Measurements from ENCODE around the gene RGS18.
"Not testable (repeated sequence)": the region's sequence is repeated elsewhere in the genome, so short reads cannot be mapped to it uniquely, and the experiment has no call there.

The RGS18 gene

DNA sequence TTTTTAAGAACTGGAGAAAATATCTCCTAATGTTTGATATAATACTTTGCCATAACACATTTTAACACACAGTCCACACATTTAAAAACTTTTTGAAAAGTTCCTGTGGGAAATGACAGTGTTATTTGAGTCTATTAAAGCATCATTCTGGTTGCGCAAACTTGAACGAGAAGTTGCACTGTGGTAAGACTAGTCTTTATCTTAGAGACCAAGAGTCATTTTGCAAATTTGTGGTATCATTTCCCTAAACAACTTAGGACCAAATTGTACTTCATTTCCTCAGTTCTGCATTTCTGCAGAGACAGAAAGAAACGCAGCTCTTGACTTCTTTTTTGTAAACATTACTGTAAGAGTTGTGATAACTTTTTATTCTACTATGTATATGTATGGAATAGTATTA, at the start of gene RGS18:
Gene RGS18 (plus strand): TSS at position 282 of the 400 bp plus-strand sequence. CDS start 176 bp downstream, outside the sequence.
- Mint-ChIP-seq H3K27me3 (no peaks in the 10 kb centered on the region), H3K4me3 (no peak within 1 kb of the TSS), H3K27ac (no peak within 1 kb of the TSS), H3K9me3 (peaks cover 7% of the 10 kb centered on the region), H3K36me3 (no peaks in the 10 kb centered on the region), H3K4me1 (no peaks in the 10 kb centered on the region)
- ATAC-seq (ENCODE audit: low read depth) (no peak), DNase-seq (ENCODE audit: low spot score in 2 of 2) (no peak)

GRCh38 chr1:192109576-192109975, 48.7 kb upstream of the RGS18 start:
- no peaks in the 10 kb centered on the region for H3K4me1 Mint-ChIP-seq
- no peak for ATAC-seq (ENCODE audit: low read depth)
- no peak overlapping the region for H3K27ac Mint-ChIP-seq
- H3K4me3 Mint-ChIP-seq: no peak overlapping the region
- no peak for DNase-seq (ENCODE audit: low spot score in 2 of 2)
- H3K36me3 Mint-ChIP-seq: no peaks in the 10 kb centered on the region
- H3K9me3 Mint-ChIP-seq: peaks cover 7% of the 10 kb centered on the region
- no peaks in the 10 kb centered on the region for H3K27me3 Mint-ChIP-seq

GRCh38 chr1:192115000-192115399, 43.3 kb upstream of the RGS18 start:
- H3K27ac Mint-ChIP-seq: no peak overlapping the region
- no peak overlapping the region for H3K4me3 Mint-ChIP-seq
- no peaks in the 10 kb centered on the region for H3K4me1 Mint-ChIP-seq
- ATAC-seq (ENCODE audit: low read depth) (no peak), DNase-seq (ENCODE audit: low spot score in 2 of 2) (no peak)
- H3K27me3 Mint-ChIP-seq: no peaks in the 10 kb centered on the region
- no peaks in the 10 kb centered on the region for H3K36me3 Mint-ChIP-seq
- H3K9me3 Mint-ChIP-seq: peaks cover 12% of the 10 kb centered on the region

- H3K27ac Mint-ChIP-seq: no peak overlapping the region
- no peaks in the 10 kb centered on the region for H3K4me1 Mint-ChIP-seq
- no peak for DNase-seq (ENCODE audit: low spot score in 2 of 2)
- no peaks in the 10 kb centered on the region for H3K36me3 Mint-ChIP-seq
- no peaks in the 10 kb centered on the region for H3K27me3 Mint-ChIP-seq
- H3K4me3 Mint-ChIP-seq: no peak overlapping the region
- peaks cover 8% of the 10 kb centered on the region for H3K9me3 Mint-ChIP-seq
- ATAC-seq (ENCODE audit: low read depth): no peak
Observed at GRCh38 chr1:192118881-192119405, 39.3 kb upstream of the RGS18 start.

DNA sequence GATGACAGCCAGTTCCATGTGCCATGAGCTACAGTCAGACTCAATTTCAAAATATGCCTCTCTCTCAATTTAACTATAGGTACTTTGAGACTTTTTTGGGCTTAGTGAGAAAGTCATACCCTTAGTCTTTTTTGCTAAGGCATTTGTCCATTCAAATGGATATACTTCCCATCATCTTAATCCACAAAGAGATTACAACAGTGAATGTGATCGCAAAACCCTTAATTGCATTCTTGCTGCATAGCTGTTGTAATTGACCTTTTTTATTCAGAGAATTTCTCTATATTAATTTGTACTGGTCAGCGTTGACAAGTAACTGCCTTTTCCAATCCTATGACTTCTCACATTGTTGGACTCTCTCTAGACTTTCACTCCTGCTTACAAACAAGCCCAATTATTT, 38.6 kb upstream of the RGS18 start:
- Mint-ChIP-seq H3K4me3 (no peak overlapping the region), H3K9me3 (peaks cover 5% of the 10 kb centered on the region), H3K27me3 (no peaks in the 10 kb centered on the region), H3K4me1 (no peaks in the 10 kb centered on the region), H3K27ac (no peak overlapping the region), H3K36me3 (no peaks in the 10 kb centered on the region)
- DNase-seq (ENCODE audit: low spot score in 2 of 2) (no peak), ATAC-seq (ENCODE audit: low read depth) (no peak)

DNA sequence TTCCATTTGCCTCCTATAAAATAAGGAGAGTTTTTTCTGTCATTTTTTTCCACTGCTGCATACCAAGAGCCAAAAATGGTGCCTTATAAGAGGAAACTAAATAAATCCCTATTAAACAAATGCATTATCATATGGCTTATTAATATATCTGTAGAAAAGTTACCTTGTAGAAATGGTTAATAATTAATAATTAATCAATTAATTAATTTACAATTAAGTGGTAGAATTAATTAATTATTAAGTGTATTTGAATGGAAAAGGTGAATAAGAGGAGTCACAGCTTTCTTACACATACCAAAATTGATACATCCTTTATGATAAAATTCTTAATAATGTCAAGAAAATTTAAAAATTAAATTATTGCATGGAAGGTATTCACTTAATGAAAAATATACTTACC, 35.6 kb upstream of the RGS18 start:
- ATAC-seq (ENCODE audit: low read depth): no peak
- no peak for DNase-seq (ENCODE audit: low spot score in 2 of 2)
- Mint-ChIP-seq H3K27ac (no peak overlapping the region), H3K4me1 (no peaks in the 10 kb centered on the region), H3K9me3 (no peaks in the 10 kb centered on the region), H3K4me3 (no peak overlapping the region), H3K27me3 (no peaks in the 10 kb centered on the region), H3K36me3 (no peaks in the 10 kb centered on the region)

DNA sequence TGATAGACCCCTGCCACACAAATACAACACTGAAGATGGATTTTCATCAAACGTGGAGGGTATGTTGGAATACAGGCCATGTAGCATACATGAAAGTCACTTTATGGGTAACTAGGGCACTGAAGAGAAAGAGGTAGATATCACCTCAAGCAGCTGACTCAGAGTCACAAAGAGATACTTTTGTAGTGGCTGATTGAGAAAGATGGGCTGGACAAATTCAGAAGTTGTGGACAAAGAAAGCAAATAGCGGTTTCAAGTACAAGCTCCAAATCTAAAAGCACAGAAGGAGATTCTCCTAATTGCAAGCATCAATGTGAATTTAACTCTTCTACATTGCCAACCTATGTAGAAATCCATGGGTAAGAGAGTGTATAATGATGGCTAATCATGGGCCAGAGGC, 35.0 kb upstream of the RGS18 start:
- Mint-ChIP-seq H3K27ac (no peak overlapping the region), H3K9me3 (no peaks in the 10 kb centered on the region), H3K4me3 (no peak overlapping the region), H3K36me3 (no peaks in the 10 kb centered on the region), H3K4me1 (no peaks in the 10 kb centered on the region), H3K27me3 (no peaks in the 10 kb centered on the region)
- DNase-seq (ENCODE audit: low spot score in 2 of 2): no peak
- ATAC-seq (ENCODE audit: low read depth): no peak

- Mint-ChIP-seq H3K27ac (no peak overlapping the region), H3K4me1 (no peaks in the 10 kb centered on the region)
Observed at GRCh38 chr1:192126030-192126619, 32.1 kb upstream of the RGS18 start.

GRCh38 chr1:192130175-192130574, 28.1 kb upstream of the RGS18 start:
- Mint-ChIP-seq H3K27ac (no peak overlapping the region), H3K4me1 (no peaks in the 10 kb centered on the region), H3K27me3 (no peaks in the 10 kb centered on the region), H3K4me3 (no peak overlapping the region), H3K36me3 (no peaks in the 10 kb centered on the region), H3K9me3 (peaks cover 3% of the 10 kb centered on the region)
- ATAC-seq (ENCODE audit: low read depth): no peak
- DNase-seq (ENCODE audit: low spot score in 2 of 2): no peak

More at GRCh38 chr1:192126030-192126619, 32.1 kb upstream of the RGS18 start:
- Mint-ChIP-seq H3K27me3 (no peaks in the 10 kb centered on the region), H3K36me3 (no peaks in the 10 kb centered on the region), H3K4me3 (no peak overlapping the region), H3K9me3 (peaks cover 1% of the 10 kb centered on the region)
- ATAC-seq (ENCODE audit: low read depth) (no peak), DNase-seq (ENCODE audit: low spot score in 2 of 2) (no peak)

- H3K9me3 Mint-ChIP-seq; H3K36me3 Mint-ChIP-seq; H3K4me1 Mint-ChIP-seq; DNase-seq (ENCODE audit: low spot score in 2 of 2); H3K4me3 Mint-ChIP-seq; H3K27me3 Mint-ChIP-seq; H3K27ac Mint-ChIP-seq; ATAC-seq (ENCODE audit: low read depth): not testable (repeated sequence)
Observed at GRCh38 chr1:192130865-192131264, 27.4 kb upstream of the RGS18 start.

- no peak overlapping the region for H3K27ac Mint-ChIP-seq
- peaks cover 3% of the 10 kb centered on the region for H3K9me3 Mint-ChIP-seq
- no peaks in the 10 kb centered on the region for H3K4me1 Mint-ChIP-seq
- no peak overlapping the region for H3K4me3 Mint-ChIP-seq
- no peaks in the 10 kb centered on the region for H3K27me3 Mint-ChIP-seq
- ATAC-seq (ENCODE audit: low read depth) (no peak), DNase-seq (ENCODE audit: low spot score in 2 of 2) (no peak)
- no peaks in the 10 kb centered on the region for H3K36me3 Mint-ChIP-seq
Observed at GRCh38 chr1:192131914-192132313, 26.3 kb upstream of the RGS18 start.

- no peaks in the 10 kb centered on the region for H3K36me3 Mint-ChIP-seq
- H3K27me3 Mint-ChIP-seq: no peaks in the 10 kb centered on the region
- ATAC-seq (ENCODE audit: low read depth): no peak
- DNase-seq (ENCODE audit: low spot score in 2 of 2): no peak
- H3K27ac Mint-ChIP-seq: no peak overlapping the region
- H3K4me3 Mint-ChIP-seq: no peak overlapping the region
- peaks cover 3% of the 10 kb centered on the region for H3K9me3 Mint-ChIP-seq
- H3K4me1 Mint-ChIP-seq: no peaks in the 10 kb centered on the region
Observed at GRCh38 chr1:192133350-192133926, 24.8 kb upstream of the RGS18 start.

GRCh38 chr1:192140382-192140781, 17.9 kb upstream of the RGS18 start:
- Mint-ChIP-seq H3K4me3 (no peak overlapping the region), H3K36me3 (no peaks in the 10 kb centered on the region), H3K4me1 (no peaks in the 10 kb centered on the region), H3K9me3 (peaks cover 2% of the 10 kb centered on the region), H3K27me3 (no peaks in the 10 kb centered on the region), H3K27ac (no peak overlapping the region)
- ATAC-seq (ENCODE audit: low read depth) (no peak), DNase-seq (ENCODE audit: low spot score in 2 of 2) (no peak)

GRCh38 chr1:192147221-192147620, 11.0 kb upstream of the RGS18 start:
- no peak for ATAC-seq (ENCODE audit: low read depth)
- no peak for DNase-seq (ENCODE audit: low spot score in 2 of 2)
- no peaks in the 10 kb centered on the region for H3K36me3 Mint-ChIP-seq
- H3K9me3 Mint-ChIP-seq: peaks cover 5% of the 10 kb centered on the region
- H3K27ac Mint-ChIP-seq: no peak overlapping the region
- H3K4me3 Mint-ChIP-seq: no peak overlapping the region
- no peaks in the 10 kb centered on the region for H3K4me1 Mint-ChIP-seq
- no peaks in the 10 kb centered on the region for H3K27me3 Mint-ChIP-seq

GRCh38 chr1:192147696-192148095, 10.6 kb upstream of the RGS18 start:
- Mint-ChIP-seq H3K36me3 (no peaks in the 10 kb centered on the region), H3K27me3 (no peaks in the 10 kb centered on the region), H3K4me1 (no peaks in the 10 kb centered on the region), H3K27ac (no peak overlapping the region), H3K4me3 (no peak overlapping the region), H3K9me3 (peaks cover 5% of the 10 kb centered on the region)
- no peak for ATAC-seq (ENCODE audit: low read depth)
- DNase-seq (ENCODE audit: low spot score in 2 of 2): no peak

Data from memory B cell (primary cell).